Prostate gland (tissue), 2 donors: Measurements from ENCODE around the gene NDUFV2.

ENCODE experiments used
- CTCF ChIP-seq, 4 experiments: fragments of 200-600 bp in 2 of 4; fragments of 450-650 bp in 2 of 4; sonication (generic) in 2 of 4; IDR thresholded peaks; 1 replicate in 3 of 4; 2 replicates in 1 of 4; pipeline ENCODE4 v1.5.1; 2016 to 2019; ENCODE audit warnings: antibody characterized with exemption in 4 of 4, mild to moderate bottlenecking in 2 of 4, moderate library complexity in 2 of 4
- POLR2A ChIP-seq: fragments of 450-650 bp; IDR thresholded peaks from one replicate; pipeline ENCODE4 v1.6.1; 2016; ENCODE audit warnings: antibody characterized with exemption, mild to moderate bottlenecking

- no peak for TF ChIP-seq POLR2A
- TF ChIP-seq CTCF (IDR thresholded peaks at IDR 0.05), result no peak
These were observed 76.1 kb downstream of the NDUFV2 start for GRCh38 chr18:9178557-9178956.
